ENCODE results near the gene MEN1.

Gene MEN1

GRCh38 chr11:64772303-64773018, 37.9 kb downstream of the MEN1 start:
- CTCF ChIA-PET, result interaction anchor here (0.6 to 0.7 kb wide), 2 partner anchors 231 to 242 kb away, joined by 3 to 7 read pairs; partner anchors contain the start of gene ARL2
- no peak for DNase-seq (ENCODE audit: extremely low spot score)
- POLR2A ChIA-PET, result no interaction called here
- TF ChIP-seq LEF1 (IDR thresholded peaks at IDR 0.05; ENCODE audit: borderline replicate concordance) (no peak), NFRKB (IDR thresholded peaks at IDR 0.05) (no peak), CTBP1 (IDR thresholded peaks at IDR 0.05; ENCODE audit: borderline replicate concordance) (no peak)

GRCh38 chr11:64771861-64772260, 38.5 kb downstream of the MEN1 start:
- ChIA-PET POLR2A (no interaction called here), CTCF (interaction anchor here (0.6 kb wide), 1 partner anchor 242 kb away, joined by 3 read pairs; the partner anchor contains the start of gene ARL2)
- no peak for DNase-seq (ENCODE audit: extremely low spot score)
- TF ChIP-seq LEF1 (IDR thresholded peaks at IDR 0.05; ENCODE audit: borderline replicate concordance) (no peak), SP1 (IDR thresholded peaks at IDR 0.05) (no peak)

- CTCF ChIA-PET, result no interaction called here
- POLR2A ChIA-PET, result interaction anchor here (1.0 kb wide), 1 partner anchor 8 kb away, joined by 4 read pairs; no protein-coding TSS in a partner anchor
- TF ChIP-seq TARDBP (IDR thresholded peaks at IDR 0.05) (no peak), ARNT (IDR thresholded peaks at IDR 0.05) (no peak), HDGF (IDR thresholded peaks at IDR 0.05; ENCODE audit: borderline replicate concordance) (no peak), FOXK2 (IDR thresholded peaks at IDR 0.05) (no peak)
- no peak for DNase-seq (ENCODE audit: extremely low spot score)
These were observed 40.2 kb downstream of the MEN1 start for GRCh38 chr11:64770120-64770519.

GRCh38 chr11:64769283-64769682, 41.1 kb downstream of the MEN1 start:
- ChIA-PET POLR2A (no interaction called here), CTCF (interaction anchor here (0.6 kb wide), 1 partner anchor 179 kb away, joined by 7 read pairs; no protein-coding TSS in a partner anchor)
- no peak for TF ChIP-seq PKNOX1 (IDR thresholded peaks at IDR 0.05)
- DNase-seq (ENCODE audit: extremely low spot score), result no peak

GRCh38 chr11:64768300-64768694, 42.1 kb downstream of the MEN1 start:
- no peak for TF ChIP-seq FOXK2 (IDR thresholded peaks at IDR 0.05)
- POLR2A ChIA-PET, result no interaction called here
- CTCF ChIA-PET, result interaction anchor here (0.9 kb wide), 1 partner anchor 18 kb away, joined by 3 read pairs; no protein-coding TSS in a partner anchor
- DNase-seq (ENCODE audit: extremely low spot score), result no peak

GRCh38 chr11:64767344-64768299, 42.7 kb downstream of the MEN1 start:
- POLR2A ChIA-PET, result no interaction called here
- CTCF ChIA-PET, result interaction anchor here (0.9 kb wide), 1 partner anchor 18 kb away, joined by 3 read pairs; no protein-coding TSS in a partner anchor
- no peak for TF ChIP-seq L3MBTL2 (conservative IDR thresholded peaks at IDR 0.05)
- 0 out of 2 replicates have a peak, but pooled peaks have one; percentile 7 for TF ChIP-seq ARNT (IDR thresholded peaks at IDR 0.05)
- no peak for TF ChIP-seq FOXK2 (IDR thresholded peaks at IDR 0.05)
- 0 out of 2 replicates have a peak, but pooled peaks have one; percentile 34 for TF ChIP-seq HDGF (IDR thresholded peaks at IDR 0.05; ENCODE audit: borderline replicate concordance)
- TF ChIP-seq CTBP1 (IDR thresholded peaks at IDR 0.05; ENCODE audit: borderline replicate concordance), result no peak
- TF ChIP-seq TARDBP (IDR thresholded peaks at IDR 0.05), result no peak
- peak; percentile 63 for DNase-seq (ENCODE audit: extremely low spot score)

GRCh38 chr11:64766881-64767280, 43.5 kb downstream of the MEN1 start:
- ChIA-PET CTCF (no interaction called here), POLR2A (no interaction called here)
- TF ChIP-seq CTBP1 (IDR thresholded peaks at IDR 0.05; ENCODE audit: borderline replicate concordance), result no peak
- no peak for TF ChIP-seq BHLHE40 (IDR thresholded peaks at IDR 0.05; ENCODE audit: borderline replicate concordance)
- no peak for TF ChIP-seq ZNF384 (IDR thresholded peaks at IDR 0.05)
- TF ChIP-seq L3MBTL2 (conservative IDR thresholded peaks at IDR 0.05), result no peak
- TF ChIP-seq LEF1 (IDR thresholded peaks at IDR 0.05; ENCODE audit: borderline replicate concordance), result no peak
- no peak for TF ChIP-seq FOXK2 (IDR thresholded peaks at IDR 0.05)
- TF ChIP-seq ARNT (IDR thresholded peaks at IDR 0.05), result no peak
- TF ChIP-seq FOXA1 (IDR thresholded peaks at IDR 0.05), result no peak
- no peak for TF ChIP-seq PKNOX1 (IDR thresholded peaks at IDR 0.05)
- TF ChIP-seq FOXM1 (IDR thresholded peaks at IDR 0.05; ENCODE audit: borderline replicate concordance), result no peak
- no peak for TF ChIP-seq SUZ12 (IDR thresholded peaks at IDR 0.05)
- TF ChIP-seq TARDBP (IDR thresholded peaks at IDR 0.05), result no peak
- no peak for TF ChIP-seq HDGF (IDR thresholded peaks at IDR 0.05; ENCODE audit: borderline replicate concordance)
- no peak for TF ChIP-seq ELF4 (IDR thresholded peaks at IDR 0.05)
- TF ChIP-seq SP1 (IDR thresholded peaks at IDR 0.05), result no peak
- no peak for TF ChIP-seq NFRKB (IDR thresholded peaks at IDR 0.05)
- DNase-seq (ENCODE audit: extremely low spot score), result no peak
